AG04450 (cell line): ENCODE measurements around the gene ARHGAP23. TPM values are rescaled to one million over a fixed set of nuclear protein-coding genes. Genes with fewer than 3 reads are reported as not detected.
A peak's percentile ranks its signal among the peaks of the same experiment; 100 is the strongest.

Experiments used
- CTCF ChIA-PET: fragments of 300-600, 350-600 bp; formaldehyde crosslinking; extraction: SDS; loops from one replicate; lab custom pipeline; 2022; ENCODE audit warnings: antibody characterized with exemption, inconsistent platforms; lab: Charles Lee
- POLR2A ChIA-PET: fragments of 350-600 bp; formaldehyde crosslinking; extraction: SDS; loops from one replicate; lab custom pipeline; 2021; ENCODE audit warnings: antibody characterized with exemption, inconsistent platforms; lab: Yijun Ruan, JAX
- DNase-seq: peaks from one replicate; pipeline ENCODE4 v3.0.0-alpha.2; 2011; ENCODE audit warnings: low read depth, low spot score
- H3K27ac ChIP-seq: one replicate; pipeline ENCODE4 v1.5.1; 2012; ENCODE audit warnings: low read depth, low read length, control low read depth
- H3K27me3 ChIP-seq: one replicate; pipeline ENCODE4 v1.6.0; 2012; ENCODE audit warnings: low read length; ENCODE audit not compliant: control insufficient read depth, insufficient read depth
- H3K4me3 ChIP-seq: 2 replicates; pipeline ENCODE4 v1.5.1; 2011; ENCODE audit warnings: mild to moderate bottlenecking, low read depth, low read length, control low read depth
- H3K9me3 ChIP-seq: 2 replicates; pipeline ENCODE4 v1.5.1; 2012; ENCODE audit warnings: low read length; ENCODE audit not compliant: control insufficient read depth, insufficient read depth
- CTCF ChIP-seq: IDR thresholded peaks from 2 replicates; pipeline ENCODE4 v1.5.1; 2011; ENCODE audit warnings: low read depth, low read length, control low read depth, inconsistent platforms
- polyA plus RNA-seq: library from polyadenylated mRNA; depleted of rRNA; stranded (reverse); fragments of >200 nt; gene quantifications from 2 replicates; pipeline ENCODE4 v1.2.3, GENCODE V29; 2011

The ARHGAP23 gene
- polyA plus RNA-seq, 1 experiment: 14.1 TPM

GRCh38 chr17:38460082-38460715, 31.9 kb downstream of the ARHGAP23 start:
- no peak for TF ChIP-seq CTCF
- DNase-seq: no peak
- H3K9me3 ChIP-seq: no peaks in the 10 kb centered on the region
- no peaks in the 10 kb centered on the region for H3K27me3 ChIP-seq
- no peak overlapping the region for H3K4me3 ChIP-seq
- H3K27ac ChIP-seq: no peak overlapping the region
- CTCF ChIA-PET: no interaction called here
- POLR2A ChIA-PET: no interaction called here

DNA sequence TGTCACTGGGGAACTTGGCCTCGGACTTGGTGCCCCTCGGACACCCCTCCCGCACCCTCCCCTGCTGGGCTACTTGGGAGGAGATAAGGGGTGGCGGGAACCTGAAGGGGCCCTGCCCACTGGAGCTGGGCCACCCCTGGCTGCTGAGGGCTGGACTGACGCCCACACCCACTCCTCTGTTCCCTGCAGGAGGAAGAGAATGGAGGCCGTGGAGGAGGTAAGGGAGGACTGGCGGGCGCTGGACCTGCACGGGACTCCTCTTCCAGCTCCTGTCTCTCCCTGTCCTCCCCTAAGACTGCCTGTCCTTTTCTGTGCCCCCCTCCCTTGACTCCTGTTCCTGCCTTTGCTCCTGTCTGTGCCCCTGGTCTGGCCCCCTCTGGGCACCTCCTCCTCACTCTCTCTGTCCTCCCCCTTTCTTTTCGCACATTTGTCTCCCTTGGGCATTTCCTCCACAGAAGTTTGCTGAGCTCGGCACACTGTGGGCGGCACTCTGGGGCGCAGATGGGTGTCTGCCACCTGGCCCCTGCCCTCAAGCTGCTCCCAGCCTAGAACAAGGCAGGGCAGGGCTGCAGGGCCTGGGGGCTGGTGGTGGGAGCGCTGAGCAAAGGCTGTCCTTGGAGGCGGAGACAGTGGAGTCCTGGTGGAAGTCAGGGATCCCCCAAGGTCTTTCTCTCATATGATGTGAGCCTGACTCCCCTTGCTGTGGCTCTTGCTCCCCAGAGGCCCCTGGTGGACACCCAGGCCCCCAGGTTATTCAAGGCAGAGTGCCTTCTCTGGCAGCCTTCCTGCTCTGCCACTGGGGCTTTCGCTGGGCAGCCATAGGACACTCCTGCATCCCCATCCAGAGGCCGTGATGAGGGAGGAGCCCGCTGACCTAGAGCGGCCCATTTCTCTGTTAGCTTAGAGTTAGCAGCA, 32.7 kb downstream of the ARHGAP23 start:
- POLR2A ChIA-PET: interaction anchor here (0.7 kb wide), 1 partner anchor 31 kb away, joined by 4 read pairs; no protein-coding TSS in a partner anchor
- DNase-seq: no peak

DNA sequence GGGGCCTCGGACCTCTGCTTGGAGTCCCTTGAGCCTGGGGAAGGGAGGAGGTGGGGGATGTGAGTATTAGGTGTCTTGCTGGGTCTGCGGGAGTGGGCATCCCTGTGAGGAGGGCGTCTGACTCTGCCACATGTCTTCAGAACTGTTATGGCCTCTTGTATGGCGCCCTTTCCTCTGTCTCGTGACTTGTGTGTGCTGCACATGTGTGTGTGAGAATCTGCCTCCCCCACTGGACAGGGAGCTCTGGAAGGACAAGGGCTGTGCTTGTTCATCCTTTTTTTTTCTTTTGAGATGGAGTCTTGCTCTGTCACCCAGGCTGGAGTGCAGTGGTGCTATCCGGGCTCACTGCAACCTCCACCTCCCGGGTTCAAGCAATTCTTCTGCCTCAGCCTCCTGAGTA, 33.4 kb downstream of the ARHGAP23 start:
- no peak for DNase-seq
- H3K27me3 ChIP-seq: no peaks in the 10 kb centered on the region
- ChIA-PET POLR2A (no interaction called here), CTCF (no interaction called here)
- TF ChIP-seq CTCF: no peak
- H3K27ac ChIP-seq: peak overlapping the region; percentile 21
- H3K9me3 ChIP-seq: no peaks in the 10 kb centered on the region
- no peak overlapping the region for H3K4me3 ChIP-seq

More for the DNA sequence above, 32.7 kb downstream of the ARHGAP23 start:
- TF ChIP-seq CTCF: no peak
- Histone ChIP-seq H3K27ac (peak overlapping the region; percentile 21), H3K9me3 (no peaks in the 10 kb centered on the region), H3K4me3 (no peak overlapping the region), H3K27me3 (no peaks in the 10 kb centered on the region)
- CTCF ChIA-PET: no interaction called here

GRCh38 chr17:38463451-38463858, 35.2 kb downstream of the ARHGAP23 start:
- DNase-seq: no peak
- TF ChIP-seq CTCF: no peak
- Histone ChIP-seq H3K27me3 (no peaks in the 10 kb centered on the region), H3K9me3 (no peaks in the 10 kb centered on the region), H3K27ac (peak overlapping the region; percentile 31), H3K4me3 (no peak overlapping the region)
- CTCF ChIA-PET: interaction anchor here (0.8 kb wide), 1 partner anchor 18 kb away, joined by 3 read pairs; no protein-coding TSS in a partner anchor
- POLR2A ChIA-PET: no interaction called here
